Measurements from ENCODE around the gene ASTN2.

The ASTN2 gene

GRCh38 chr9:117104206-117104605 lies 310.7 kb downstream of the ASTN2 start:
- ATAC-seq = no peak

- ATAC-seq = no peak
These were observed 311.3 kb downstream of the ASTN2 start for GRCh38 chr9:117103438-117104110.

- ATAC-seq = no peak
These were observed 313.8 kb downstream of the ASTN2 start for GRCh38 chr9:117101008-117101407.

- no peak for ATAC-seq
These were observed 316.5 kb downstream of the ASTN2 start for GRCh38 chr9:117098331-117098730.

- no peak for ATAC-seq
These were observed 317.1 kb downstream of the ASTN2 start for GRCh38 chr9:117097761-117098160.

- no peak for ATAC-seq
These were observed 318.7 kb downstream of the ASTN2 start for GRCh38 chr9:117096138-117096537.

- ATAC-seq = no peak
These were observed 319.8 kb downstream of the ASTN2 start for GRCh38 chr9:117095081-117095480.

GRCh38 chr9:117093891-117094844 lies 320.7 kb downstream of the ASTN2 start:
- no peak for ATAC-seq

GRCh38 chr9:117092582-117092981 lies 322.3 kb downstream of the ASTN2 start:
- no peak for ATAC-seq

GRCh38 chr9:117091529-117091928 lies 323.3 kb downstream of the ASTN2 start:
- ATAC-seq = no peak

- ATAC-seq = no peak
These were observed 326.1 kb downstream of the ASTN2 start for GRCh38 chr9:117088786-117089185.

GRCh38 chr9:117088140-117088539 lies 326.7 kb downstream of the ASTN2 start:
- ATAC-seq = no peak

GRCh38 chr9:117084221-117084620 lies 330.6 kb downstream of the ASTN2 start:
- ATAC-seq = no peak

GRCh38 chr9:117083559-117083958 lies 331.3 kb downstream of the ASTN2 start:
- no peak for ATAC-seq

GRCh38 chr9:117081641-117082317 lies 333.1 kb downstream of the ASTN2 start:
- no peak for ATAC-seq

GRCh38 chr9:117080765-117081390 lies 334.0 kb downstream of the ASTN2 start:
- no peak for ATAC-seq

GRCh38 chr9:117076571-117077290 lies 338.1 kb downstream of the ASTN2 start:
- ATAC-seq = no peak

- ATAC-seq = no peak
These were observed 339.2 kb downstream of the ASTN2 start for GRCh38 chr9:117075636-117076035.

- no peak for ATAC-seq
These were observed 339.9 kb downstream of the ASTN2 start for GRCh38 chr9:117074784-117075520.

GRCh38 chr9:117074342-117074662 lies 340.6 kb downstream of the ASTN2 start:
- no peak for ATAC-seq

GRCh38 chr9:117073539-117074341 lies 341.1 kb downstream of the ASTN2 start:
- no peak for ATAC-seq

All from activated CD4-positive, CD25-positive, alpha-beta regulatory T cell treated with anti-CD3 and anti-CD28 coated beads, Interleukin-2, amount 50 U/mL, for 24 hours (primary cell).